ENCODE measurements around the gene C2CD4C.
"Not testable (repeated sequence)": the region's sequence is repeated elsewhere in the genome, so short reads cannot be mapped to it uniquely, and the experiment has no call there.

The C2CD4C gene

GRCh38 chr19:387777-388176 is 21.2 kb downstream of the C2CD4C start:
- TF ChIP-seq MAX (IDR thresholded peaks at IDR 0.05; ENCODE audit: low read depth, low read length) = no peak
- no peak for TF ChIP-seq MYC (IDR thresholded peaks at IDR 0.05; ENCODE audit: low read depth, low read length)
- TF ChIP-seq, protein P1, sequence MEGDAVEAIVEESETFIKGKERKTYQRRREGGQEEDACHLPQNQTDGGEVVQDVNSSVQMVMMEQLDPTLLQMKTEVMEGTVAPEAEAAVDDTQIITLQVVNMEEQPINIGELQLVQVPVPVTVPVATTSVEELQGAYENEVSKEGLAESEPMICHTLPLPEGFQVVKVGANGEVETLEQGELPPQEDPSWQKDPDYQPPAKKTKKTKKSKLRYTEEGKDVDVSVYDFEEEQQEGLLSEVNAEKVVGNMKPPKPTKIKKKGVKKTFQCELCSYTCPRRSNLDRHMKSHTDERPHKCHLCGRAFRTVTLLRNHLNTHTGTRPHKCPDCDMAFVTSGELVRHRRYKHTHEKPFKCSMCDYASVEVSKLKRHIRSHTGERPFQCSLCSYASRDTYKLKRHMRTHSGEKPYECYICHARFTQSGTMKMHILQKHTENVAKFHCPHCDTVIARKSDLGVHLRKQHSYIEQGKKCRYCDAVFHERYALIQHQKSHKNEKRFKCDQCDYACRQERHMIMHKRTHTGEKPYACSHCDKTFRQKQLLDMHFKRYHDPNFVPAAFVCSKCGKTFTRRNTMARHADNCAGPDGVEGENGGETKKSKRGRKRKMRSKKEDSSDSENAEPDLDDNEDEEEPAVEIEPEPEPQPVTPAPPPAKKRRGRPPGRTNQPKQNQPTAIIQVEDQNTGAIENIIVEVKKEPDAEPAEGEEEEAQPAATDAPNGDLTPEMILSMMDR (IDR thresholded peaks at IDR 0.05; ENCODE audit: low read depth, low read length) = no peak
- TF ChIP-seq POLR2A (IDR thresholded peaks at IDR 0.05; ENCODE audit: extremely low read depth, insufficient read length) = no peak
- H3K4me3 ChIP-seq (ENCODE audit: low read depth, low read length) = no peak overlapping the region
- DNase-seq (ENCODE audit: low read depth) = no peak

- not testable (repeated sequence) for H3K4me3 ChIP-seq (ENCODE audit: low read depth, low read length); DNase-seq (ENCODE audit: low read depth)
Measured at GRCh38 chr19:386632-387301, 22.2 kb downstream of the C2CD4C start.

DNA sequence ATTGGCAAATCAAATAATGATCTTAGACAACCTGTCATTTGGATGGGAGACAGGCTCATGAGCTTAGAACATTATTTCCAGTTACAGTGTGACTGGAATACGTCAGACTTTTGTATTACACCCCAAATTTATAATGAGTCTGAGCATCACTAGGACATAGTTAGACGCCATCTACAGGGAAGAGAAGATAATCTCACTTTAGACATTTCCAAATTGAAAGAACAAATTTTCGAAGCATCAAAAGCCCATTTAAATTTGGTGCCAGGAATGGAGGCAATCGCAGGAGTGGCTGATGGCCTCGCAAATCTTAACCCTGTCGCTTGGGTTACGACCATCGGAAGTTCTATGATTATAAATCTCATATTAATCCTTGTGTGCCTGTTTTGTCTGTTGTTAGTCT is 22.8 kb downstream of the C2CD4C start:
- DNase-seq (ENCODE audit: low read depth); H3K4me3 ChIP-seq (ENCODE audit: low read depth, low read length): not testable (repeated sequence)

GRCh38 chr19:384799-385169 is 24.2 kb downstream of the C2CD4C start:
- TF ChIP-seq, protein P1 (IDR thresholded peaks at IDR 0.05; ENCODE audit: low read depth, low read length) = no peak
- TF ChIP-seq MYC (IDR thresholded peaks at IDR 0.05; ENCODE audit: low read depth, low read length) (no peak), POLR2A (IDR thresholded peaks at IDR 0.05; ENCODE audit: extremely low read depth, insufficient read length) (no peak), MAX (IDR thresholded peaks at IDR 0.05; ENCODE audit: low read depth, low read length) (no peak)
- DNase-seq (ENCODE audit: low read depth) = no peak
- no peak overlapping the region for H3K4me3 ChIP-seq (ENCODE audit: low read depth, low read length)

DNA sequence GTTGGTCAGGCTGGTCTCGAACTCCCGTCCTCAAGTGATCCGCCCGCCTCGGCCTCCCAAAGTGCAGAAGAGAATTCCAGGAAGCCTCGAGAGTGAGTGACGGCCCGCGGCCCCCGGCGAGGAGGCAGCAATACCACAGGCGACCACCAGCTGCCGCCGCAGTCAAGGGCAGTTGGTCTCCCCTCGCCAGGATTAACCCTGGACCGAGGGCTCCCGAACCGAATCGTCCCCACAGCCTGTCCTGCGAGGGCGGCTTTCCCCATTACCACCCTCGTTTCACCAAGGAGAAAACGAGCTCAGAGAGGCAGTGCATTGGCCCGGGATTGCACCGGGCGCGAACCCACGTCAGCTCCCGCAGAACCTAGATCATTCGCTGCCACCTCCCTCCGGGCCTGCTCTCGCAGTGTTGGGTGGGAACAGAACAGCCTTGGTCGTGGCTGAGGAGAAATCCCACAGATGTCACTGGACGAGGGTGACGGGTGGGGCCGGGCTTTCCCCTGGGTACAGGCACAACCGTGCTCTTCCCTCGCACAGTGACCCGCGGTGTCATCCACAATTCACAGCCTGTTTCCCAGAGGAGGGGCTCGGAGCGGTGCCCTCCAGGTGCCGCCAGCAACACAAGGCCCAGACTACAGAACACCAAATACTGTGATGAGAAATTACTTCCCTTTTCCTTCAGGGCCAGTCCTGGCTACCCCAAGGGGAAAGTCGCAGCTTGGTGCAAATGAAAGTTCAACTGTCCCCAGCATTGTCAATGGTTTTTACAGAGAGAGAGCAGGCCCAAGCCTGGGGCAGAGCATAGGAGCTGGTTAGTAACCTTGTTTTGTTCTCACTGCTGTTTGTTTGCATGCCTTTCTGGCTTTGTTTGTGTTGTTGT is 24.8 kb downstream of the C2CD4C start:
- peak; percentile 20 for DNase-seq (ENCODE audit: low read depth)
- TF ChIP-seq, protein P1 (IDR thresholded peaks at IDR 0.05; ENCODE audit: low read depth, low read length) = no peak
- TF ChIP-seq POLR2A (IDR thresholded peaks at IDR 0.05; ENCODE audit: extremely low read depth, insufficient read length) (no peak), MAX (IDR thresholded peaks at IDR 0.05; ENCODE audit: low read depth, low read length) (no peak), MYC (IDR thresholded peaks at IDR 0.05; ENCODE audit: low read depth, low read length) (no peak)
- H3K4me3 ChIP-seq (ENCODE audit: low read depth, low read length) = no peak overlapping the region

GRCh38 chr19:383040-383439 is 25.9 kb downstream of the C2CD4C start:
- no peak for DNase-seq (ENCODE audit: low read depth)
- TF ChIP-seq MYC (IDR thresholded peaks at IDR 0.05; ENCODE audit: low read depth, low read length) (no peak), POLR2A (IDR thresholded peaks at IDR 0.05; ENCODE audit: extremely low read depth, insufficient read length) (no peak), MAX (IDR thresholded peaks at IDR 0.05; ENCODE audit: low read depth, low read length) (no peak)
- TF ChIP-seq, protein P1 (IDR thresholded peaks at IDR 0.05; ENCODE audit: low read depth, low read length) = no peak
- no peak overlapping the region for H3K4me3 ChIP-seq (ENCODE audit: low read depth, low read length)

- H3K4me3 ChIP-seq (ENCODE audit: low read depth, low read length) = not testable (repeated sequence)
Measured at GRCh38 chr19:382578-382977, 26.4 kb downstream of the C2CD4C start.

GRCh38 chr19:381901-382300 is 27.0 kb downstream of the C2CD4C start:
- not testable (repeated sequence) for DNase-seq (ENCODE audit: low read depth)

More at GRCh38 chr19:382578-382977, 26.4 kb downstream of the C2CD4C start:
- DNase-seq (ENCODE audit: low read depth) = peak; percentile 42

DNA sequence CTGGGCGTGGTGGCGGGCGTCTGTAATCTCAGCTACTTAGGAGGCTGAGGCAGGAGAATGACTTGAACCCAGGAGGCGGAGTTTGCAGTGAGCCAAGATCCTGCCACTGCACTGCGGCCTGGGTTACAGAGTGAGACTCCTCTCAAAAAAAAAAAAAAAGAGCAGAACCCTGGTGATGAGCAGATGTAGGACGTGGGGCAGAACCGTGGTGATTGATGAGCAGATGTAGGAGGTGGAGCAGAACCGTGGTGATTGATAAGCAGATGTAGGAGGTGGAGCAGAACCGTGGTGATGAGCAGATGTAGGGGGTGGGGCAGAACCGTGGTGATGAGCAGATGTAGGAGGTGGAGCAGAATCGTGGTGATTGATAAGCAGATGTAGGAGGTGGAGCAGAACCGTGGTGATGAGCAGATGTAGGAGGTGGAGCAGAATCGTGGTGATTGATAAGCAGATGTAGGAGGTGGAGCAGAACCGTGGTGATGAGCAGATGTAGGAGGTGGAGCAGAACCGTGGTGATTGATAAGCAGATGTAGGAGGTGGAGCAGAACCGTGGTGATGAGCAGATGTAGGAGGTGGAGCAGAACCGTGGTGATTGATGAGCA is 28.2 kb downstream of the C2CD4C start:
- H3K4me3 ChIP-seq (ENCODE audit: low read depth, low read length); DNase-seq (ENCODE audit: low read depth): not testable (repeated sequence)

More at GRCh38 chr19:381901-382300, 27.0 kb downstream of the C2CD4C start:
- H3K4me3 ChIP-seq (ENCODE audit: low read depth, low read length) = not testable (repeated sequence)
